Measurements from ENCODE around the gene DPPA4. TPM values are rescaled to one million over a fixed set of nuclear protein-coding genes. Genes with fewer than 3 reads are reported as not detected.

Gene DPPA4
- total RNA-seq, 2 donors from 2014 or later: not detected

Other genes starting within 250 kb of the DPPA4 start
- gene MORC1, start 219.4 kb downstream of the DPPA4 start, total RNA-seq: not detected
- not detected for gene C3orf85, start 200.8 kb downstream of the DPPA4 start, total RNA-seq
- gene DPPA2, start 21.0 kb downstream of the DPPA4 start, total RNA-seq: not detected